ENCODE results near the gene KCNAB1. TPM values are rescaled to one million over a fixed set of nuclear protein-coding genes. Genes with fewer than 3 reads are reported as not detected.

KCNAB1 gene
- total and polyA plus RNA-seq, 2 of the 8 experiments (the other 6 are each of a cell fraction or from before 2014, with no cell fraction given): 0.51 to 2.3 TPM

GRCh38 chr3:156260331-156260730 is 140.0 kb downstream of the KCNAB1 start (continued):
- TF ChIP-seq CHD7 (IDR thresholded peaks at IDR 0.05; ENCODE audit: insufficient replicate concordance, low read length): no peak

Measured in H1 (cell line).